Measurements from ENCODE around the gene MIEN1. TPM values are rescaled to one million over a fixed set of nuclear protein-coding genes. Genes with fewer than 3 reads are reported as not detected.
A peak's percentile ranks its signal among the peaks of the same experiment; 100 is the strongest.

MIEN1 gene
- total and polyA plus RNA-seq, 2 of the 13 experiments (the other 11 are each of a cell fraction or from before 2014, with no cell fraction given): 40.6 to 56.6 TPM

GRCh38 chr17:39700148-39700987, 30.0 kb downstream of the MIEN1 start (continued):
- no peak for TF ChIP-seq RNF219 (CRISPR knock-in tag; IDR thresholded peaks at IDR 0.05)
- TF ChIP-seq ZBTB43 (CRISPR knock-in tag; conservative IDR thresholded peaks at IDR 0.05): peak; percentile 54; the same call in 1 of the 2 replicates
- TF ChIP-seq HBP1 (CRISPR knock-in tag; IDR thresholded peaks at IDR 0.05; ENCODE audit: low read depth): no peak
- 0 out of 2 replicates have a peak, but pooled peaks have one; percentile 40 for TF ChIP-seq ZNF740 (CRISPR knock-in tag; IDR thresholded peaks at IDR 0.05)
- TF ChIP-seq ZNF746 (CRISPR knock-in tag; IDR thresholded peaks at IDR 0.05): no peak
- TF ChIP-seq MEIS2 (CRISPR knock-in tag; IDR thresholded peaks at IDR 0.05): peak; percentile 72; the same call in 1 of the 2 replicates
- 0 out of 2 replicates have a peak, but pooled peaks have one; percentile 39 for TF ChIP-seq MXD1 (CRISPR knock-in tag; IDR thresholded peaks at IDR 0.05)
- no peak for TF ChIP-seq SNAPC5 (CRISPR knock-in tag; IDR thresholded peaks at IDR 0.05; ENCODE audit: borderline replicate concordance)
- 0 out of 2 replicates have a peak, but pooled peaks have one; percentile 26 for TF ChIP-seq ZBTB34 (CRISPR knock-in tag; IDR thresholded peaks at IDR 0.05)
- TF ChIP-seq ZNF362 (CRISPR knock-in tag; IDR thresholded peaks at IDR 0.05; ENCODE audit: borderline replicate concordance): peak; percentile 9; the same call in 1 of the 2 replicates
- peak; percentile 38 for TF ChIP-seq MED8 (CRISPR knock-in tag; IDR thresholded peaks at IDR 0.05; ENCODE audit: insufficient replicate concordance)
- TF ChIP-seq YY1 (IDR thresholded peaks at IDR 0.05; ENCODE audit: insufficient read depth, insufficient replicate concordance, low read depth, low read length): peak; percentile 32
- TF ChIP-seq ZNF768 (CRISPR knock-in tag; IDR thresholded peaks at IDR 0.05): peak; percentile 16; the same call in 1 of the 2 replicates

Data from HepG2 (cell line).